Epidermal melanocyte (primary cell): Measurements from ENCODE around the gene HSH2D.
"Not testable (repeated sequence)": the region's sequence is repeated elsewhere in the genome, so short reads cannot be mapped to it uniquely, and the experiment has no call there.

Experiments
- DNase-seq: peaks from one replicate; pipeline ENCODE4 v3.0.0; 2011; ENCODE audit warnings: low spot score; ENCODE audit not compliant: insufficient read length

Gene HSH2D

GRCh38 chr19:16119075-16119857, 24.2 kb upstream of the HSH2D start:
- not testable (repeated sequence) for DNase-seq

GRCh38 chr19:16121141-16121540, 22.3 kb upstream of the HSH2D start:
- DNase-seq: no peak

GRCh38 chr19:16121967-16122366, 21.5 kb upstream of the HSH2D start:
- DNase-seq: no peak

- no peak for DNase-seq
Measured at GRCh38 chr19:16124953-16125352, 18.5 kb upstream of the HSH2D start.

GRCh38 chr19:16125737-16126495, 17.6 kb upstream of the HSH2D start:
- DNase-seq: no peak

GRCh38 chr19:16127080-16127479, 16.4 kb upstream of the HSH2D start:
- no peak for DNase-seq

GRCh38 chr19:16127776-16128371, 15.6 kb upstream of the HSH2D start:
- no peak for DNase-seq

- no peak for DNase-seq
Measured at GRCh38 chr19:16131648-16132047, 11.8 kb upstream of the HSH2D start.

GRCh38 chr19:16133818-16134217, 9.7 kb upstream of the HSH2D start:
- no peak for DNase-seq

- no peak for DNase-seq
Measured at GRCh38 chr19:16134510-16134909, 9.0 kb upstream of the HSH2D start.

- no peak for DNase-seq
Measured at GRCh38 chr19:16135430-16136127, 7.9 kb upstream of the HSH2D start.

- no peak for DNase-seq
Measured at GRCh38 chr19:16136185-16136999, 7.1 kb upstream of the HSH2D start.

- DNase-seq: no peak
Measured at GRCh38 chr19:16139752-16140151, 3.7 kb upstream of the HSH2D start.

GRCh38 chr19:16141043-16141442, 2.4 kb upstream of the HSH2D start:
- no peak for DNase-seq

- DNase-seq: no peak
Measured at GRCh38 chr19:16142032-16142580, 1.4 kb upstream of the HSH2D start.

GRCh38 chr19:16144216-16144581, 714 bp downstream of the HSH2D start:
- DNase-seq: no peak

- DNase-seq: no peak
Measured at GRCh38 chr19:16146112-16146511, 2.6 kb downstream of the HSH2D start.

- DNase-seq: no peak
Measured at GRCh38 chr19:16148443-16149229, 5.2 kb downstream of the HSH2D start.

- DNase-seq: no peak
Measured at GRCh38 chr19:16153582-16154336, 10.3 kb downstream of the HSH2D start.
